ENCODE measurements around the gene MYBBP1A. TPM values are rescaled to one million over a fixed set of nuclear protein-coding genes. Genes with fewer than 3 reads are reported as not detected.

MYBBP1A gene
- total and polyA plus RNA-seq, 8 donors: 21.8 to 93.1 (median 35.5) TPM

GRCh38 chr17:4525691-4526397 lies 29.3 kb downstream of the MYBBP1A start:
- Histone ChIP-seq H3K27me3 (no peaks in the 10 kb centered on the region), H3K4me3 (no peak overlapping the region), H3K27ac (no peak overlapping the region), H3K9me3 (no peaks in the 10 kb centered on the region), H3K4me1 (peaks cover 0 to 8% (median 5%) of the 10 kb centered on the region in 3 donors), H3K36me3 (no peaks in the 10 kb centered on the region)
- TF ChIP-seq, protein P1, sequence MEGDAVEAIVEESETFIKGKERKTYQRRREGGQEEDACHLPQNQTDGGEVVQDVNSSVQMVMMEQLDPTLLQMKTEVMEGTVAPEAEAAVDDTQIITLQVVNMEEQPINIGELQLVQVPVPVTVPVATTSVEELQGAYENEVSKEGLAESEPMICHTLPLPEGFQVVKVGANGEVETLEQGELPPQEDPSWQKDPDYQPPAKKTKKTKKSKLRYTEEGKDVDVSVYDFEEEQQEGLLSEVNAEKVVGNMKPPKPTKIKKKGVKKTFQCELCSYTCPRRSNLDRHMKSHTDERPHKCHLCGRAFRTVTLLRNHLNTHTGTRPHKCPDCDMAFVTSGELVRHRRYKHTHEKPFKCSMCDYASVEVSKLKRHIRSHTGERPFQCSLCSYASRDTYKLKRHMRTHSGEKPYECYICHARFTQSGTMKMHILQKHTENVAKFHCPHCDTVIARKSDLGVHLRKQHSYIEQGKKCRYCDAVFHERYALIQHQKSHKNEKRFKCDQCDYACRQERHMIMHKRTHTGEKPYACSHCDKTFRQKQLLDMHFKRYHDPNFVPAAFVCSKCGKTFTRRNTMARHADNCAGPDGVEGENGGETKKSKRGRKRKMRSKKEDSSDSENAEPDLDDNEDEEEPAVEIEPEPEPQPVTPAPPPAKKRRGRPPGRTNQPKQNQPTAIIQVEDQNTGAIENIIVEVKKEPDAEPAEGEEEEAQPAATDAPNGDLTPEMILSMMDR (IDR thresholded peaks at IDR 0.05): no peak
- WGBS, 2 donors: 78 to 87% methylated on average over 11 of the region's 11 CpGs
- ATAC-seq (no peak), DNase-seq (no peak), FAIRE-seq (no peak)
- intact Hi-C loops (cut with DNase I): no loop called here

DNA sequence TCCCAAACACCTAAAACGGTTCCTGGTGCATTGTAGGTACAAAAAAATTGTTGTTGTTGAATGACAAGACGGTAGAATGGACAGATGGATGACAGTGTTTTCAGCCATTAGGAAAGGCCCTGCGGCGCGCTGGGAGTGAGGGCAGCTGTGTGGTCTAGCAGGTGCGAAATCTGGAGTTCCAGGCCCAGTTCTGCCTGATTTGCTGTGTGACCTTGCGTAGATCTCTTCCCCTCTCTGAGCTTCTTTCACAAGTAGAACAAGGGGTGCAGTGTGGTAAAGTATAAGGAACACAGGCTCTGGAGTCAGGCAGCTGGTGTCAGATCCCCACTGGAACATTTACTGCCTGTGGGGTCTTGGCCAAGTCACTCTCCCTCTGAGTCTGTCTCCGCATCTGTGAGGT lies 31.2 kb downstream of the MYBBP1A start:
- H3K4me1 ChIP-seq: peaks cover 4 to 19% (median 5%) of the 10 kb centered on the region in 3 donors
- no peak for ATAC-seq
- H3K36me3 ChIP-seq: no peaks in the 10 kb centered on the region
- no peaks in the 10 kb centered on the region for H3K27me3 ChIP-seq
- TF ChIP-seq, protein P1 (IDR thresholded peaks at IDR 0.05): no peak
- H3K27ac ChIP-seq: no peak overlapping the region
- no peak for DNase-seq
- H3K4me3 ChIP-seq: no peak overlapping the region
- no peaks in the 10 kb centered on the region for H3K9me3 ChIP-seq
- intact Hi-C loops (cut with DNase I): no loop called here
- no peak for FAIRE-seq
- 82 to 84% methylated on average over 8 of the region's 8 CpGs for WGBS, 2 donors

DNA sequence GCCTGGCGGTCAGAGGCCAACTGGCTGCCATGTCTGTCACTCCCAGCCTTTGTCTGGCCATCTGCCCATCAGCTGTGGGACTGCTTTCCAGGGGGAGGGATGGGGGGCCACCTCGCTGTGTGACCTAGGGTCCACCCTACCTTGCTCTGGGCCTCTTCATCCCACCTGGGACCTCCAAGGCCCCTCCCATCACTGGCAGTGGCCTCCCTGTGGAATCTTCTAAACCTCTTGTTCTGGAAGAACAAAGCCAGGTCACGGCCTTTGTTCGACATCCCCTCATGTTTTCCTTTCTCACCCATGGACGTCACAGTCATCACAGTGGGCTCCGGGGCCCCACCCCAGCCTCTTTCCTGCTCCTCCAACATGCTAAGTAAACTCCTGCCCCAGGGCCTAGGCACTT lies 32.5 kb downstream of the MYBBP1A start:
- intact Hi-C loops (cut with DNase I): no loop called here
- no peak for FAIRE-seq
- no peak for ATAC-seq
- WGBS, 2 donors: 89% methylated on average over 6 of the region's 6 CpGs
- Histone ChIP-seq H3K27me3 (no peaks in the 10 kb centered on the region), H3K4me1 (peaks cover 5 to 19% (median 6%) of the 10 kb centered on the region in 3 donors), H3K27ac (peak overlapping the region in 2 of 4 donors; percentile 42 to 87), H3K4me3 (no peak overlapping the region), H3K36me3 (no peaks in the 10 kb centered on the region), H3K9me3 (no peaks in the 10 kb centered on the region)
- DNase-seq: no peak
- TF ChIP-seq, protein P1 (IDR thresholded peaks at IDR 0.05): no peak

- ATAC-seq (peak; percentile 74 to 87 (median 84)), DNase-seq (peak in 3 of 6 donors; percentile 61 to 69 (median 68)), FAIRE-seq (no peak)
- H3K36me3 ChIP-seq: no peaks in the 10 kb centered on the region
- peaks cover 5 to 28% (median 15%) of the 10 kb centered on the region in 3 donors for H3K4me1 ChIP-seq
- intact Hi-C loops (cut with DNase I): no loop called here
- 68% methylated on average over 8 of the region's 8 CpGs for WGBS, 2 donors
- peak overlapping the region; percentile 42 to 87 (median 62) for H3K27ac ChIP-seq
- TF ChIP-seq, protein P1 (IDR thresholded peaks at IDR 0.05): no peak
- no peaks in the 10 kb centered on the region for H3K27me3 ChIP-seq
- no peaks in the 10 kb centered on the region for H3K9me3 ChIP-seq
- H3K4me3 ChIP-seq: no peak overlapping the region
Measured at GRCh38 chr17:4520894-4521600, 34.1 kb downstream of the MYBBP1A start.

All from pancreas (tissue), 10 donors.